NB4 (cell line): ENCODE data around the gene MTIF3.

Source experiments
- CTCF ChIP-seq: IDR thresholded peaks from one replicate; pipeline ENCODE4 v1.5.1; 2012; ENCODE audit warnings: low read depth, low read length
- MAX ChIP-seq: IDR thresholded peaks from 2 replicates; pipeline ENCODE4 v1.6.1; 2011; ENCODE audit warnings: low read depth, low read length
- POLR2A ChIP-seq: IDR thresholded peaks from 2 replicates; pipeline ENCODE4 v1.6.1; 2011; ENCODE audit warnings: mild to moderate bottlenecking; ENCODE audit not compliant: insufficient read length; ENCODE audit errors: extremely low read depth

- TF ChIP-seq CTCF, result no peak
- no peak for TF ChIP-seq POLR2A
- TF ChIP-seq MAX, result no peak
Measured at GRCh38 chr13:27497563-27498230, 47.3 kb upstream of the MTIF3 start.
